SK-N-SH treated with all-trans-retinoic acid at 6 μM for 48 hours (cell line): Measurements from ENCODE around the gene STMN3.

Source experiments
- BACH2 ChIP-seq: fragments of 250-450 bp; sonication (Bioruptor Pico); IDR thresholded peaks from 2 replicates; pipeline ENCODE4 v1.9.0; 2021; ENCODE audit warnings: mild to moderate bottlenecking, borderline replicate concordance
- CSDC2 ChIP-seq: fragments of 250-450 bp; sonication (Bioruptor Pico); IDR thresholded peaks from 2 replicates; pipeline ENCODE4 v1.5.0; 2020; ENCODE audit warnings: mild to moderate bottlenecking, moderate library complexity
- PATZ1 ChIP-seq: fragments of 250-450 bp; sonication (Bioruptor Pico); IDR thresholded peaks from 2 replicates; pipeline ENCODE4 v1.8.0; 2020; ENCODE audit warnings: mild to moderate bottlenecking, moderate library complexity, borderline replicate concordance
- TOX ChIP-seq: fragments of 250-450 bp; sonication (Bioruptor Pico); IDR thresholded peaks from 2 replicates; pipeline ENCODE4 v1.8.0; 2021; ENCODE audit warnings: mild to moderate bottlenecking, moderate library complexity, borderline replicate concordance
- ZC3H10 ChIP-seq: fragments of 250-450 bp; sonication (Bioruptor Pico); IDR thresholded peaks from 2 replicates; pipeline ENCODE4 v1.5.1; 2021; ENCODE audit warnings: mild to moderate bottlenecking, moderate library complexity

DNA sequence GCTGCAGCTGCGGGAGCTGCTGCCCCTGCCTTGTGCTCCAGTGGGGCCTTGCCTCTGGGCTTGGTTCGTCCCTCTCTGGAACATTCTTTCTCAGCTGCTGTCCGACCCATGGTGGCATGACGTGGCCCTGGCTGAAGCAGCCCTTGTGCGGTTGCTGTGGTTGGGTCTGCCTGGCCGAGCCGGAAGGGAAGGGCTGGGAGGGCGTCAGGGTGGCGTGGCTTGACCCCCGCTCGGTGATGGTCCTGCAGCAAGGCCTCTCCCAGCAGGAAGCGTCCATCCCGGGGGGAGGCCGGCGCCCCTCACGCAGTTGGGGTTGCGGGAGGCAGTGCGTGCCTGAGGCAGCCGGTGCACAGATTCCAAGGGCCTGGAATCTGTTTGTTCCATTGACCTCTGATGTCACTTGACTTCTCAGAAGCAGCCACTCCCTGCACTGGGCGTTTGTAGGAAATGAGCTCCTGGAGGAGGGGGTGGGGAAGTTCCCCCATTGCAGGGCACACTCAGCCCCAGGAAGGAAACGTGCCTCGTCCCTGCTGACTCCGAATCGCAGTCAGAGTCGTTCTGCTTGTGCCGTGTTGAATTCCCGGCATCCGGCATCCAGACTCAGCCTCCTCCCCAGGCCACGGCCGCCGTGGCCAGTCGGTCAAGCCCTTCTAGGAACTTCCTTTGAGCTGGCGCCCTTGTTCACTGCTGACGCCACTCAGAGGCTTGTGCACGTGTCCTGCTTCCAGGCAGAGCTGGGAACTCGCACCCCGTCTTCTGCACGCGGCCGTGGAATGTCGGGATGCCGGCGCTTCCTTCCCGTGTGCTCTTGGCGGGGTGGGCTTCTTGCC is 33.5 kb upstream of the STMN3 start:
- no peak for TF ChIP-seq BACH2 (CRISPR knock-in tag)
- TF ChIP-seq PATZ1 (CRISPR knock-in tag) = no peak
- TF ChIP-seq CSDC2 (CRISPR knock-in tag) = no peak
- TF ChIP-seq ZC3H10 (CRISPR knock-in tag) = no peak
- TF ChIP-seq TOX = no peak
